ENCODE results near the gene ALX4.

The ALX4 gene

DNA sequence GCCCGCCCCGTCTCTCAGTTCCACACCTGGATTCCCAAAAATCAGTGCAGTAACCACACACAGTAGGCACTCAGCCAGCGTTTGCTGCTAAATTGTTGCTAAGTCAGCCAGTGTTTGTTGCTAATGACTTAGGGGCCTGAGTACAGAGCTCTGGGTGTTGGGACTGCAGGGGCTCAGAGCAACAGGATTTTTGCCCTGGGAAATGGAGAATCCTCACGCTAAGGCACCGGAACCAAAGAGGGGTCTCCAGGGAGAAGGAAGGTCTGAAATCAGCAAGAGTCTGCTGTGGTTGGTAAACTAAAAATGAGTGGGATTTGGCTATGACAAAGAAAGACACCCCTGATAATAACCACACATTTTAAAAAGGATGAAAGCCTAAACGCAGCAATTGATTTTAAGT is 22.7 kb upstream of the ALX4 start (continued):
- TF ChIP-seq, protein P1, sequence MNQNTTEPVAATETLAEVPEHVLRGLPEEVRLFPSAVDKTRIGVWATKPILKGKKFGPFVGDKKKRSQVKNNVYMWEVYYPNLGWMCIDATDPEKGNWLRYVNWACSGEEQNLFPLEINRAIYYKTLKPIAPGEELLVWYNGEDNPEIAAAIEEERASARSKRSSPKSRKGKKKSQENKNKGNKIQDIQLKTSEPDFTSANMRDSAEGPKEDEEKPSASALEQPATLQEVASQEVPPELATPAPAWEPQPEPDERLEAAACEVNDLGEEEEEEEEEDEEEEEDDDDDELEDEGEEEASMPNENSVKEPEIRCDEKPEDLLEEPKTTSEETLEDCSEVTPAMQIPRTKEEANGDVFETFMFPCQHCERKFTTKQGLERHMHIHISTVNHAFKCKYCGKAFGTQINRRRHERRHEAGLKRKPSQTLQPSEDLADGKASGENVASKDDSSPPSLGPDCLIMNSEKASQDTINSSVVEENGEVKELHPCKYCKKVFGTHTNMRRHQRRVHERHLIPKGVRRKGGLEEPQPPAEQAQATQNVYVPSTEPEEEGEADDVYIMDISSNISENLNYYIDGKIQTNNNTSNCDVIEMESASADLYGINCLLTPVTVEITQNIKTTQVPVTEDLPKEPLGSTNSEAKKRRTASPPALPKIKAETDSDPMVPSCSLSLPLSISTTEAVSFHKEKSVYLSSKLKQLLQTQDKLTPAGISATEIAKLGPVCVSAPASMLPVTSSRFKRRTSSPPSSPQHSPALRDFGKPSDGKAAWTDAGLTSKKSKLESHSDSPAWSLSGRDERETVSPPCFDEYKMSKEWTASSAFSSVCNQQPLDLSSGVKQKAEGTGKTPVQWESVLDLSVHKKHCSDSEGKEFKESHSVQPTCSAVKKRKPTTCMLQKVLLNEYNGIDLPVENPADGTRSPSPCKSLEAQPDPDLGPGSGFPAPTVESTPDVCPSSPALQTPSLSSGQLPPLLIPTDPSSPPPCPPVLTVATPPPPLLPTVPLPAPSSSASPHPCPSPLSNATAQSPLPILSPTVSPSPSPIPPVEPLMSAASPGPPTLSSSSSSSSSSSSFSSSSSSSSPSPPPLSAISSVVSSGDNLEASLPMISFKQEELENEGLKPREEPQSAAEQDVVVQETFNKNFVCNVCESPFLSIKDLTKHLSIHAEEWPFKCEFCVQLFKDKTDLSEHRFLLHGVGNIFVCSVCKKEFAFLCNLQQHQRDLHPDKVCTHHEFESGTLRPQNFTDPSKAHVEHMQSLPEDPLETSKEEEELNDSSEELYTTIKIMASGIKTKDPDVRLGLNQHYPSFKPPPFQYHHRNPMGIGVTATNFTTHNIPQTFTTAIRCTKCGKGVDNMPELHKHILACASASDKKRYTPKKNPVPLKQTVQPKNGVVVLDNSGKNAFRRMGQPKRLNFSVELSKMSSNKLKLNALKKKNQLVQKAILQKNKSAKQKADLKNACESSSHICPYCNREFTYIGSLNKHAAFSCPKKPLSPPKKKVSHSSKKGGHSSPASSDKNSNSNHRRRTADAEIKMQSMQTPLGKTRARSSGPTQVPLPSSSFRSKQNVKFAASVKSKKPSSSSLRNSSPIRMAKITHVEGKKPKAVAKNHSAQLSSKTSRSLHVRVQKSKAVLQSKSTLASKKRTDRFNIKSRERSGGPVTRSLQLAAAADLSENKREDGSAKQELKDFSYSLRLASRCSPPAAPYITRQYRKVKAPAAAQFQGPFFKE (tag by site-specific recombination; IDR thresholded peaks at IDR 0.05; ENCODE audit: borderline replicate concordance), result no peak
- TF ChIP-seq, protein P2, sequence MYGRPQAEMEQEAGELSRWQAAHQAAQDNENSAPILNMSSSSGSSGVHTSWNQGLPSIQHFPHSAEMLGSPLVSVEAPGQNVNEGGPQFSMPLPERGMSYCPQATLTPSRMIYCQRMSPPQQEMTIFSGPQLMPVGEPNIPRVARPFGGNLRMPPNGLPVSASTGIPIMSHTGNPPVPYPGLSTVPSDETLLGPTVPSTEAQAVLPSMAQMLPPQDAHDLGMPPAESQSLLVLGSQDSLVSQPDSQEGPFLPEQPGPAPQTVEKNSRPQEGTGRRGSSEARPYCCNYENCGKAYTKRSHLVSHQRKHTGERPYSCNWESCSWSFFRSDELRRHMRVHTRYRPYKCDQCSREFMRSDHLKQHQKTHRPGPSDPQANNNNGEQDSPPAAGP (tag by site-specific recombination; IDR thresholded peaks at IDR 0.05), result no peak
- no peak for TF ChIP-seq ZNF792 (tag by site-specific recombination; IDR thresholded peaks at IDR 0.05)
- TF ChIP-seq, protein P3, sequence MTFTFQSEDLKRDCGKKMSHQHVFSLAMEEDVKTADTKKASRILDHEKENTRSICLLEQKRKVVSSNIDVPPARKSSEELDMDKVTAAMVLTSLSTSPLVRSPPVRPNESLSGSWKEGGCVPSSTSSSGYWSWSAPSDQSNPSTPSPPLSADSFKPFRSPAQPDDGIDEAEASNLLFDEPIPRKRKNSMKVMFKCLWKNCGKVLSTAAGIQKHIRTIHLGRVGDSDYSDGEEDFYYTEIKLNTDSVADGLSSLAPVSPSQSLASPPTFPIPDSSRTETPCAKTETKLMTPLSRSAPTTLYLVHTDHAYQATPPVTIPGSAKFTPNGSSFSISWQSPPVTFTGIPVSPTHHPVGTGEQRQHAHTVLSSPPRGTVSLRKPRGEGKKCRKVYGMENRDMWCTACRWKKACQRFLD (tag by site-specific recombination; IDR thresholded peaks at IDR 0.05), result no peak
- TF ChIP-seq, protein P4, sequence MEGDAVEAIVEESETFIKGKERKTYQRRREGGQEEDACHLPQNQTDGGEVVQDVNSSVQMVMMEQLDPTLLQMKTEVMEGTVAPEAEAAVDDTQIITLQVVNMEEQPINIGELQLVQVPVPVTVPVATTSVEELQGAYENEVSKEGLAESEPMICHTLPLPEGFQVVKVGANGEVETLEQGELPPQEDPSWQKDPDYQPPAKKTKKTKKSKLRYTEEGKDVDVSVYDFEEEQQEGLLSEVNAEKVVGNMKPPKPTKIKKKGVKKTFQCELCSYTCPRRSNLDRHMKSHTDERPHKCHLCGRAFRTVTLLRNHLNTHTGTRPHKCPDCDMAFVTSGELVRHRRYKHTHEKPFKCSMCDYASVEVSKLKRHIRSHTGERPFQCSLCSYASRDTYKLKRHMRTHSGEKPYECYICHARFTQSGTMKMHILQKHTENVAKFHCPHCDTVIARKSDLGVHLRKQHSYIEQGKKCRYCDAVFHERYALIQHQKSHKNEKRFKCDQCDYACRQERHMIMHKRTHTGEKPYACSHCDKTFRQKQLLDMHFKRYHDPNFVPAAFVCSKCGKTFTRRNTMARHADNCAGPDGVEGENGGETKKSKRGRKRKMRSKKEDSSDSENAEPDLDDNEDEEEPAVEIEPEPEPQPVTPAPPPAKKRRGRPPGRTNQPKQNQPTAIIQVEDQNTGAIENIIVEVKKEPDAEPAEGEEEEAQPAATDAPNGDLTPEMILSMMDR (tag by site-specific recombination; IDR thresholded peaks at IDR 0.05), result no peak

DNA sequence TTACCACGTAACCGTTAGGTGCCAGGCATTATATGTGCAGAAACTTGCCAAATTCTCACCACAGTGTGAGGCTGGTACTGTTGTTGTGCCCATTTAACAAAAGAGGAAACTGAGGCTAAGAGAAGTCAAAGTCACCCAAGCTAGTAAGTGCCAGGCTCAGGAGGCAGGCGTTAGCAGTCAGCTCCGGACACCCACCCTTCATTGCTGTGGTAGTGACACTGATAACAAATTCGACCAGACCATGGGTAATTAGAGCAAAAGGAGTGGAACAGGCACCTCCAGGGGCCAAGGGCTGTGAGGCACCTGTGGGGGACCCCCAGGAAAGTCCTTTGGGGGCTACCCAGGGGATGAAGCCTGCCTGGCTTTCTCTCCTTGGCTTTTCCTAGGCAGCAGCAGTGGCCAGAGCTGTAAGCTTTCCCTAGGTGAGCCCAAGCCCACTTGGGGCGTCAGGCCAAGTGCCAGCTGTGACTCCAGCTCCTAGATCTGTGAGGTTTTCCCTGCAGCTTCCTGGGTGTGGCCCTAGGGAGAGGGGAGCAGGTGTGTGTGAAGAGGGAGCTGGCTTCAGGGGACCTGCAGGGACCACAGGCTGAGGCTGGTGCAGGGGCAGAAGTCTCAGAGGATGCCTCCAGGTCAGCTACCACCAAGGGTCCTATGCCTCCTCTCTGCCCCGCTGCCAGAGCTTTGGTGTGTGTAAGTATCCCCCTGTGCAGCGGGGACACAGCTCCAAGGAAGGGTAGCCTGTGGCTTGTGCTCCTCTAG is 19.7 kb upstream of the ALX4 start:
- Histone ChIP-seq H3K4me3 (ENCODE audit: low read depth, low read length) (no peak overlapping the region), H3K4me1 (ENCODE audit: control insufficient read depth, insufficient read depth, low read length) (no peaks in the 10 kb centered on the region), H3K27ac (ENCODE audit: extremely low read depth, low read depth, low read length) (no peak overlapping the region), H3K36me3 (ENCODE audit: control insufficient read depth in 2 of 2, insufficient read depth in 1 of 2, low read length in 2 of 2) (no peaks in the 10 kb centered on the region), H3K9me3 (ENCODE audit: control insufficient read depth, insufficient read depth, low read depth, low read length) (no peaks in the 10 kb centered on the region)
- POLR2A ChIA-PET, result no interaction called here
- TF ChIP-seq ZNF426 (tag by site-specific recombination; IDR thresholded peaks at IDR 0.05) (no peak), ZNF433 (tag by site-specific recombination; IDR thresholded peaks at IDR 0.05; ENCODE audit: low read depth) (no peak), ZEB2 (tag by site-specific recombination; IDR thresholded peaks at IDR 0.05) (no peak), OVOL3 (tag by site-specific recombination; IDR thresholded peaks at IDR 0.05) (no peak), ZSCAN30 (tag by site-specific recombination; IDR thresholded peaks at IDR 0.05) (no peak), ZNF423 (tag by site-specific recombination; IDR thresholded peaks at IDR 0.05) (no peak), ZNF174 (tag by site-specific recombination; IDR thresholded peaks at IDR 0.05) (no peak)
- CTCF ChIA-PET, result interaction anchor here (0.7 to 1.1 kb wide), 3 partner anchors 44 to 224 kb away, joined by 3 to 4 read pairs (median 3); no protein-coding TSS in a partner anchor
